ENCODE measurements around the gene OGFOD3.

- no peak for TF ChIP-seq ELF1 (IDR thresholded peaks at IDR 0.05; ENCODE audit: borderline replicate concordance, low read depth)
- no peak for TF ChIP-seq POLR2A (IDR thresholded peaks at IDR 0.05; ENCODE audit: borderline replicate concordance, extremely low read depth, insufficient read depth, insufficient read length)
- TF ChIP-seq EZH2phosphoT487 (IDR thresholded peaks at IDR 0.05; ENCODE audit: borderline replicate concordance) = no peak
- TF ChIP-seq CTCF (IDR thresholded peaks at IDR 0.05 in 2 of 3, conservative IDR thresholded peaks at IDR 0.05 in 1 of 3; ENCODE audit: borderline replicate concordance in 1 of 3, insufficient read depth in 1 of 3, low read depth in 2 of 3, low read length in 2 of 3) = no peak
- TF ChIP-seq ZBTB33 (IDR thresholded peaks at IDR 0.05; ENCODE audit: extremely low read depth, insufficient replicate concordance, low read length) = no peak
- TF ChIP-seq ZNF274 (IDR thresholded peaks at IDR 0.05; ENCODE audit: low read depth, low read length) = no peak
- TF ChIP-seq ATF3 (IDR thresholded peaks at IDR 0.05) = no peak
These were observed 40.3 kb downstream of the OGFOD3 start for GRCh38 chr17:82377924-82378740.

Measured in HCT116 (cell line).